ENCODE results near the gene INO80D.

INO80D gene

GRCh38 chr2:205965707-205966106, 120.3 kb downstream of the INO80D start:
- TF ChIP-seq CTCF (conservative IDR thresholded peaks at IDR 0.05; ENCODE audit: low read depth), result no peak
- ChIA-PET POLR2A (ENCODE audit: low non-redundant PET) (no interaction called here), CTCF (no interaction called here)

GRCh38 chr2:205964111-205964761, 121.7 kb downstream of the INO80D start:
- no peak for TF ChIP-seq CTCF (conservative IDR thresholded peaks at IDR 0.05; ENCODE audit: low read depth)
- no peak for DNase-seq (ENCODE audit: low spot score)
- H3K27ac ChIP-seq, result no peak overlapping the region
- ChIA-PET POLR2A (ENCODE audit: low non-redundant PET) (no interaction called here), CTCF (interaction anchor here (0.6 kb wide), 1 partner anchor 48 kb away, joined by 3 read pairs; no protein-coding TSS in a partner anchor)

More at GRCh38 chr2:205965707-205966106, 120.3 kb downstream of the INO80D start:
- no peak overlapping the region for H3K27ac ChIP-seq
- DNase-seq (ENCODE audit: low spot score), result peak; percentile 44

GRCh38 chr2:205959521-205959920, 126.5 kb downstream of the INO80D start:
- CTCF ChIA-PET, result interaction anchor here (0.6 to 0.8 kb wide), 2 partner anchors 25 to 35 kb away, joined by 3 to 4 read pairs; no protein-coding TSS in a partner anchor
- no peak for TF ChIP-seq CTCF (conservative IDR thresholded peaks at IDR 0.05; ENCODE audit: low read depth)
- no peak overlapping the region for H3K27ac ChIP-seq
- no peak for DNase-seq (ENCODE audit: low spot score)
- POLR2A ChIA-PET (ENCODE audit: low non-redundant PET), result no interaction called here

- no peak for TF ChIP-seq CTCF (conservative IDR thresholded peaks at IDR 0.05; ENCODE audit: low read depth)
- no peak for DNase-seq (ENCODE audit: low spot score)
- ChIA-PET CTCF (interaction anchor here (0.7 kb wide), 1 partner anchor 10 kb away, joined by 4 read pairs; no protein-coding TSS in a partner anchor), POLR2A (ENCODE audit: low non-redundant PET) (no interaction called here)
- no peak overlapping the region for H3K27ac ChIP-seq
Measured at GRCh38 chr2:205957452-205958154, 128.4 kb downstream of the INO80D start.

GRCh38 chr2:205954707-205955106, 131.3 kb downstream of the INO80D start:
- TF ChIP-seq CTCF (conservative IDR thresholded peaks at IDR 0.05; ENCODE audit: low read depth), result no peak
- ChIA-PET POLR2A (ENCODE audit: low non-redundant PET) (no interaction called here), CTCF (interaction anchor here (0.6 kb wide), 1 partner anchor 29 kb away, joined by 3 read pairs; no protein-coding TSS in a partner anchor)
- no peak overlapping the region for H3K27ac ChIP-seq
- DNase-seq (ENCODE audit: low spot score), result no peak

GRCh38 chr2:205952282-205952681, 133.7 kb downstream of the INO80D start:
- TF ChIP-seq CTCF (conservative IDR thresholded peaks at IDR 0.05; ENCODE audit: low read depth), result no peak
- DNase-seq (ENCODE audit: low spot score), result no peak
- H3K27ac ChIP-seq, result no peak overlapping the region
- POLR2A ChIA-PET (ENCODE audit: low non-redundant PET), result no interaction called here
- CTCF ChIA-PET, result no interaction called here

Data from RWPE1 (cell line).